A549 (cell line): ENCODE measurements around the gene MAGI1. TPM values are rescaled to one million over a fixed set of nuclear protein-coding genes. Genes with fewer than 3 reads are reported as not detected.

Experiments used
- ATAC-seq, 2 experiments: fragments of 200-7000 bp in 1 of 2; fragments of >200 bp in 1 of 2; cut with Nextera tagmentation in 1 of 2; cut with Tn5 transposase in 1 of 2; 3 replicates each; pipeline versions ENCODE4 v1.8.0 to v1.9.1; 2018 to 2020; ENCODE audit warnings: mild to moderate bottlenecking in 1 of 2, moderate library complexity in 1 of 2
- CTCF ChIA-PET: fragments of 300-600 bp; sonication (Branson Sonifier 250); formaldehyde crosslinking; extraction: SDS; loops from one replicate; lab custom pipeline; 2021; ENCODE audit warnings: antibody characterized with exemption, inconsistent platforms; lab: Yijun Ruan, JAX
- POLR2A ChIA-PET: fragments of 350-600 bp; formaldehyde crosslinking; extraction: SDS; loops from one replicate; lab custom pipeline; 2021; ENCODE audit warnings: antibody characterized with exemption, inconsistent platforms; lab: Yijun Ruan, JAX
- DNase-seq, 2 experiments: peaks; one replicate each; pipeline versions ENCODE4 v3.0.0 to v3.0.0-alpha.2; 2011 to 2016; ENCODE audit warnings: low read depth in 1 of 2, low spot score in 1 of 2
- FAIRE-seq: peaks from 2 replicates; lab custom pipeline; 2011; peaks lifted over from hg19 to GRCh38; lab: Jason Lieb, UNC
- H3K27ac ChIP-seq, 2 experiments: fragments of >200 bp; sonication (Bioruptor Twin); formaldehyde crosslinking; 3 replicates each; pipeline ENCODE4 v1.5.1; 2016 to 2017
- H3K4me1 ChIP-seq: fragments of >200 bp; sonication (Bioruptor Twin); formaldehyde crosslinking; 3 replicates; pipeline ENCODE4 v1.6.1; 2016
- H3K4me2 ChIP-seq: fragments of >200 bp; sonication (Bioruptor Twin); formaldehyde crosslinking; 3 replicates; pipeline ENCODE4 v1.6.1; 2016
- H3K4me3 ChIP-seq: fragments of >200 bp; sonication (Bioruptor Twin); formaldehyde crosslinking; 3 replicates; pipeline ENCODE4 v1.5.1; 2016
- H3K9me3 ChIP-seq: fragments of >200 bp; sonication (Bioruptor Twin); formaldehyde crosslinking; 3 replicates; pipeline ENCODE4 v1.6.1; 2016
- ATOH8 ChIP-seq: fragments of 250-450 bp; sonication (Bioruptor Pico); IDR thresholded peaks from 2 replicates; pipeline ENCODE4 v1.5.0; 2020; ENCODE audit warnings: low read depth, mild to moderate bottlenecking, moderate library complexity
- BCL3 ChIP-seq: fragments of >200 bp; sonication (Bioruptor Twin); formaldehyde crosslinking; IDR thresholded peaks from 3 replicates; pipeline ENCODE4 v1.6.1; 2016
- CEBPB ChIP-seq, 2 experiments: fragments of >200 bp in 1 of 2; sonication (Bioruptor Twin) in 1 of 2; formaldehyde crosslinking in 1 of 2; IDR thresholded peaks; 2 replicates each; pipeline ENCODE4 v1.6.1; 2012 to 2016
- CHD2 ChIP-seq: fragments of 150-350 bp; IDR thresholded peaks from 2 replicates; pipeline ENCODE4 v1.6.1; 2014; ENCODE audit warnings: low read length; ENCODE audit not compliant: partially characterized antibody
- CHD4 ChIP-seq: fragments of 200-600 bp; sonication (generic); IDR thresholded peaks from 2 replicates; pipeline ENCODE4 v1.6.1; 2016; ENCODE audit warnings: antibody characterized with exemption, mild to moderate bottlenecking, borderline replicate concordance
- E2F6 ChIP-seq: IDR thresholded peaks from 2 replicates; pipeline ENCODE4 v1.6.1; 2012; ENCODE audit warnings: low read depth, borderline replicate concordance
- EHF ChIP-seq: fragments of 250-450 bp; sonication (Bioruptor Pico); IDR thresholded peaks from 2 replicates; pipeline ENCODE4 v1.5.0; 2020; ENCODE audit warnings: mild to moderate bottlenecking
- EHMT2 ChIP-seq: fragments of 200-600 bp; sonication (generic); IDR thresholded peaks from 2 replicates; pipeline ENCODE4 v1.6.1; 2016; ENCODE audit warnings: antibody characterized with exemption, low read depth, mild to moderate bottlenecking, moderate library complexity
- ELK1 ChIP-seq: fragments of 150-350 bp; IDR thresholded peaks from 2 replicates; pipeline ENCODE4 v1.6.1; 2014; ENCODE audit warnings: low read depth, mild to moderate bottlenecking, low read length
- FOXS1 ChIP-seq: fragments of 250-450 bp; sonication (Bioruptor Pico); IDR thresholded peaks from 2 replicates; pipeline ENCODE4 v1.5.0; 2020; ENCODE audit warnings: mild to moderate bottlenecking, moderate library complexity
- GATA3 ChIP-seq: IDR thresholded peaks from 2 replicates; pipeline ENCODE4 v1.6.1; 2012; ENCODE audit warnings: borderline replicate concordance
- HOXB13 ChIP-seq: fragments of 250-450 bp; sonication (Bioruptor Pico); IDR thresholded peaks from 2 replicates; pipeline ENCODE4 v1.5.0; 2020; ENCODE audit warnings: low read depth, mild to moderate bottlenecking, moderate library complexity
- KDM1A ChIP-seq: fragments of 200-600 bp; sonication (generic); IDR thresholded peaks from 2 replicates; pipeline ENCODE4 v1.6.1; 2016; ENCODE audit warnings: low read depth, mild to moderate bottlenecking
- KDM5A ChIP-seq: fragments of 200-600 bp; sonication (generic); IDR thresholded peaks from 2 replicates; pipeline ENCODE4 v1.6.1; 2016; ENCODE audit warnings: antibody characterized with exemption, mild to moderate bottlenecking
- NPAS2 ChIP-seq: fragments of 250-450 bp; sonication (Bioruptor Pico); IDR thresholded peaks from 2 replicates; pipeline ENCODE4 v1.8.0; 2022; ENCODE audit warnings: mild to moderate bottlenecking, moderate library complexity, borderline replicate concordance
- PBX3 ChIP-seq: IDR thresholded peaks from 2 replicates; pipeline ENCODE4 v1.6.1; 2012
- PHF8 ChIP-seq: fragments of 200-600 bp; sonication (generic); IDR thresholded peaks from 2 replicates; pipeline ENCODE4 v1.6.1; 2016; ENCODE audit warnings: low read depth, mild to moderate bottlenecking, antibody characterized with exemption, moderate library complexity, borderline replicate concordance
- POLR2A ChIP-seq: IDR thresholded peaks from 2 replicates; pipeline ENCODE4 v1.6.1; 2012; ENCODE audit warnings: mild to moderate bottlenecking, low read length
- REST ChIP-seq: fragments of 200-600 bp; sonication (generic); IDR thresholded peaks from 2 replicates; pipeline ENCODE4 v1.6.1; 2016; ENCODE audit warnings: antibody characterized with exemption, mild to moderate bottlenecking, moderate library complexity
- RNF2 ChIP-seq: fragments of 200-600 bp; sonication (generic); IDR thresholded peaks from 2 replicates; pipeline ENCODE4 v1.6.1; 2016; ENCODE audit warnings: low read depth, mild to moderate bottlenecking, antibody characterized with exemption, moderate library complexity, borderline replicate concordance
- SMC3 ChIP-seq: fragments of >200 bp; sonication (Bioruptor Twin); formaldehyde crosslinking; IDR thresholded peaks from 3 replicates; pipeline ENCODE4 v1.6.1; 2018; ENCODE audit warnings: inconsistent platforms
- SREBF2 ChIP-seq: fragments of 450-650 bp; IDR thresholded peaks from 2 replicates; pipeline ENCODE4 v1.6.1; 2014; ENCODE audit warnings: mild to moderate bottlenecking, moderate library complexity
- TFCP2L1 ChIP-seq: fragments of 250-450 bp; sonication (Bioruptor Pico); IDR thresholded peaks from 2 replicates; pipeline ENCODE4 v1.5.0; 2021; ENCODE audit warnings: mild to moderate bottlenecking
- TP53 ChIP-seq: fragments of 250-450 bp; sonication (Bioruptor Pico); IDR thresholded peaks from 2 replicates; pipeline ENCODE4 v1.5.0; 2021; ENCODE audit warnings: mild to moderate bottlenecking, moderate library complexity
- USF2 ChIP-seq: fragments of 450-650 bp; IDR thresholded peaks from 2 replicates; pipeline ENCODE4 v1.6.1; 2014; ENCODE audit warnings: antibody characterized with exemption
- ZC3H11A ChIP-seq: fragments of 450-650 bp; IDR thresholded peaks from 2 replicates; pipeline ENCODE4 v1.6.1; 2014; ENCODE audit warnings: antibody characterized with exemption, mild to moderate bottlenecking
- ZNF302 ChIP-seq: fragments of 250-450 bp; sonication (Bioruptor Pico); IDR thresholded peaks from 2 replicates; pipeline ENCODE4 v1.9.0; 2021; ENCODE audit warnings: inconsistent platforms, mild to moderate bottlenecking, moderate library complexity
- WGBS: methylation state at CpG from one replicate; pipeline ENCODE4 v1.1.6; 2017; ENCODE audit errors: missing lambda C conversion rate; 5-methylcytosine and 5-hydroxymethylcytosine counted together
- polyA plus RNA-seq, 4 experiments: library from polyadenylated mRNA; depleted of rRNA in 3 of 4; stranded (reverse); fragments of >200 nt; fragmentation: RNase III in 1 of 4; extraction: RNeasy Plus Mini Kit Qiagen cat#74134 plus additional on column Dnase treatment in 1 of 4; gene quantifications; 2 replicates in 3 of 4; 3 replicates in 1 of 4; pipeline ENCODE4 v1.2.3, GENCODE V29; 2011 to 2017

Gene MAGI1
- polyA plus RNA-seq, 2 of the 4 experiments (the other 2 are of a cell fraction) = 4.7 to 6.6 TPM

- CTCF ChIA-PET = no interaction called here
- Histone ChIP-seq H3K27ac (no peak overlapping the region), H3K4me2 (no peak overlapping the region), H3K4me3 (no peak overlapping the region), H3K4me1 (no peaks in the 10 kb centered on the region), H3K9me3 (no peaks in the 10 kb centered on the region)
- FAIRE-seq = no peak
- ATAC-seq = no peak
- DNase-seq = no peak
- POLR2A ChIA-PET = no interaction called here
- 0% methylated on average over 1 of the region's 1 CpG for WGBS
- no peak for TF ChIP-seq ATOH8 (CRISPR knock-in tag)
- no peak for TF ChIP-seq BCL3
- no peak for TF ChIP-seq GATA3
- no peak for TF ChIP-seq E2F6
- no peak for TF ChIP-seq EHMT2
- TF ChIP-seq SREBF2 = no peak
- TF ChIP-seq POLR2A = no peak
Measured at GRCh38 chr3:65618599-65618998, 420.1 kb downstream of the MAGI1 start.

- Histone ChIP-seq H3K9me3 (no peaks in the 10 kb centered on the region), H3K27ac (no peak overlapping the region), H3K4me3 (no peak overlapping the region), H3K4me2 (no peak overlapping the region), H3K4me1 (no peaks in the 10 kb centered on the region)
- CTCF ChIA-PET = no interaction called here
- ATAC-seq (no peak), FAIRE-seq (no peak), DNase-seq (no peak)
- 79% methylated on average over 6 of the region's 6 CpGs for WGBS
- no peak for TF ChIP-seq EHF (CRISPR knock-in tag)
- TF ChIP-seq CHD2 = no peak
- TF ChIP-seq KDM5A = no peak
- TF ChIP-seq ZNF302 (CRISPR knock-in tag) = no peak
- TF ChIP-seq POLR2A = no peak
- no peak for TF ChIP-seq KDM1A
- TF ChIP-seq RNF2 = no peak
- TF ChIP-seq SREBF2 = no peak
- no peak for TF ChIP-seq FOXS1 (CRISPR knock-in tag)
- TF ChIP-seq NPAS2 (CRISPR knock-in tag) = no peak
- no peak for TF ChIP-seq PBX3
- no peak for TF ChIP-seq CEBPB (IDR thresholded peaks at IDR 0.05)
- POLR2A ChIA-PET = no interaction called here
Measured at GRCh38 chr3:65617787-65618186, 420.9 kb downstream of the MAGI1 start.

GRCh38 chr3:65617209-65617608, 421.5 kb downstream of the MAGI1 start:
- Histone ChIP-seq H3K27ac (no peak overlapping the region), H3K4me2 (no peak overlapping the region), H3K9me3 (no peaks in the 10 kb centered on the region), H3K4me3 (no peak overlapping the region), H3K4me1 (no peaks in the 10 kb centered on the region)
- no peak for DNase-seq
- ChIA-PET CTCF (no interaction called here), POLR2A (no interaction called here)
- 61% methylated on average over 4 of the region's 4 CpGs for WGBS
- no peak for FAIRE-seq
- ATAC-seq = no peak
- TF ChIP-seq FOXS1 (CRISPR knock-in tag) (no peak), EHF (CRISPR knock-in tag) (no peak), TP53 (no peak), CHD4 (no peak), ZC3H11A (no peak), TFCP2L1 (CRISPR knock-in tag) (no peak), CEBPB (IDR thresholded peaks at IDR 0.05) (no peak), SMC3 (no peak), HOXB13 (CRISPR knock-in tag) (no peak), REST (no peak), ELK1 (no peak), USF2 (no peak), PHF8 (no peak)
